Measurements from ENCODE around the gene GADD45B.

DNA sequence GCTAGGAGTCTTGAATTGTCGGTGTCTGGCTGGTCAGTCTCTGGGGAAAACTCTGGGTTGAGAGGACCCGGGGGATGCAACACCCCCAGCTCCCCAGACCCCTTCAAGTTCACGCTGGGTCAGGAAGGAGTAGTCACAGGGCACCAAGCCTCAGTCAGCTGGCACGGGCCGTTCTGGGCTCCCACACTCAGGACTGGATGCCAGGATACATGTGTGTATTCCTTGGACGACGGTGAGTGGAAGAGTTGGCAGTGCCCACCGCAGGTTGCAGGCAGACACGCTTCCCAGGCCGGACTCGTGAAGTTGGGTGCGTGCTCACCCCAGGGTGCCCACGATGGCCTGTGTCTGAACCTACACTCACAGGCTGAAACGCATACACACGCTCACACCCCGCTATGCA lies 5.5 kb downstream of the GADD45B start:
- TF ChIP-seq, protein P1, sequence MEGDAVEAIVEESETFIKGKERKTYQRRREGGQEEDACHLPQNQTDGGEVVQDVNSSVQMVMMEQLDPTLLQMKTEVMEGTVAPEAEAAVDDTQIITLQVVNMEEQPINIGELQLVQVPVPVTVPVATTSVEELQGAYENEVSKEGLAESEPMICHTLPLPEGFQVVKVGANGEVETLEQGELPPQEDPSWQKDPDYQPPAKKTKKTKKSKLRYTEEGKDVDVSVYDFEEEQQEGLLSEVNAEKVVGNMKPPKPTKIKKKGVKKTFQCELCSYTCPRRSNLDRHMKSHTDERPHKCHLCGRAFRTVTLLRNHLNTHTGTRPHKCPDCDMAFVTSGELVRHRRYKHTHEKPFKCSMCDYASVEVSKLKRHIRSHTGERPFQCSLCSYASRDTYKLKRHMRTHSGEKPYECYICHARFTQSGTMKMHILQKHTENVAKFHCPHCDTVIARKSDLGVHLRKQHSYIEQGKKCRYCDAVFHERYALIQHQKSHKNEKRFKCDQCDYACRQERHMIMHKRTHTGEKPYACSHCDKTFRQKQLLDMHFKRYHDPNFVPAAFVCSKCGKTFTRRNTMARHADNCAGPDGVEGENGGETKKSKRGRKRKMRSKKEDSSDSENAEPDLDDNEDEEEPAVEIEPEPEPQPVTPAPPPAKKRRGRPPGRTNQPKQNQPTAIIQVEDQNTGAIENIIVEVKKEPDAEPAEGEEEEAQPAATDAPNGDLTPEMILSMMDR (IDR thresholded peaks at IDR 0.05), result no peak
- no peak for TF ChIP-seq EP300 (IDR thresholded peaks at IDR 0.05)
- no peak for TF ChIP-seq POLR2A (IDR thresholded peaks at IDR 0.05)

Data from stomach (tissue), 4 donors.